Measurements from ENCODE around the gene CLCA1.

DNA sequence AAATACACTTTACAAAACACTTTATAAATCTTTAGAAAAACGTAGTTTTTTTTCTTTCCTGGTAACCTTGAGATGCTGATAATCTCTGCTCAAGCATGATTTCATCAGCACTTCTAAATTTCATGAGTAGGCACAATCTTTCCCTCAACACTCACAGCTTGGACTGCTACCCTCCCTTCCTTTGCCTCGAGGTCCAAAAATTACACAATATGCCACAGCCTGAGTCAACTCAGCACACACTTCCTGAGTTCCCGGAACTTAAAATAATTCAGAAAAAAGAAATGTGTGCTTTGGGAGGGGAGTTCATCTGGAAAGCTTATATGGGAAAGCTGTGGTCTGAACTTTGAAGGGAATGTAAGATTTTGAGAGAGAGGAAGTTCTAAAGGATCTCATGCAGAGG is 38.9 kb upstream of the CLCA1 start:
- TF ChIP-seq, protein P1, sequence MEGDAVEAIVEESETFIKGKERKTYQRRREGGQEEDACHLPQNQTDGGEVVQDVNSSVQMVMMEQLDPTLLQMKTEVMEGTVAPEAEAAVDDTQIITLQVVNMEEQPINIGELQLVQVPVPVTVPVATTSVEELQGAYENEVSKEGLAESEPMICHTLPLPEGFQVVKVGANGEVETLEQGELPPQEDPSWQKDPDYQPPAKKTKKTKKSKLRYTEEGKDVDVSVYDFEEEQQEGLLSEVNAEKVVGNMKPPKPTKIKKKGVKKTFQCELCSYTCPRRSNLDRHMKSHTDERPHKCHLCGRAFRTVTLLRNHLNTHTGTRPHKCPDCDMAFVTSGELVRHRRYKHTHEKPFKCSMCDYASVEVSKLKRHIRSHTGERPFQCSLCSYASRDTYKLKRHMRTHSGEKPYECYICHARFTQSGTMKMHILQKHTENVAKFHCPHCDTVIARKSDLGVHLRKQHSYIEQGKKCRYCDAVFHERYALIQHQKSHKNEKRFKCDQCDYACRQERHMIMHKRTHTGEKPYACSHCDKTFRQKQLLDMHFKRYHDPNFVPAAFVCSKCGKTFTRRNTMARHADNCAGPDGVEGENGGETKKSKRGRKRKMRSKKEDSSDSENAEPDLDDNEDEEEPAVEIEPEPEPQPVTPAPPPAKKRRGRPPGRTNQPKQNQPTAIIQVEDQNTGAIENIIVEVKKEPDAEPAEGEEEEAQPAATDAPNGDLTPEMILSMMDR (IDR thresholded peaks at IDR 0.05; ENCODE audit: poor library complexity), result no peak
- TF ChIP-seq EZH2 (IDR thresholded peaks at IDR 0.05; ENCODE audit: borderline replicate concordance), result no peak
- TF ChIP-seq EZH2phosphoT487 (IDR thresholded peaks at IDR 0.05; ENCODE audit: low read depth, severe bottlenecking, unreplicated experiment), result no peak
